HG03521 (cell line): Measurements from ENCODE around the gene FTCD.

Source experiments
- ATAC-seq: cut with Tn5 transposase; IDR thresholded peaks from one replicate; pipeline ENCODE4 v1.9.1; 2021; ENCODE audit warnings: mild to moderate bottlenecking, moderate library complexity; ENCODE audit not compliant: unreplicated experiment

Gene FTCD

DNA sequence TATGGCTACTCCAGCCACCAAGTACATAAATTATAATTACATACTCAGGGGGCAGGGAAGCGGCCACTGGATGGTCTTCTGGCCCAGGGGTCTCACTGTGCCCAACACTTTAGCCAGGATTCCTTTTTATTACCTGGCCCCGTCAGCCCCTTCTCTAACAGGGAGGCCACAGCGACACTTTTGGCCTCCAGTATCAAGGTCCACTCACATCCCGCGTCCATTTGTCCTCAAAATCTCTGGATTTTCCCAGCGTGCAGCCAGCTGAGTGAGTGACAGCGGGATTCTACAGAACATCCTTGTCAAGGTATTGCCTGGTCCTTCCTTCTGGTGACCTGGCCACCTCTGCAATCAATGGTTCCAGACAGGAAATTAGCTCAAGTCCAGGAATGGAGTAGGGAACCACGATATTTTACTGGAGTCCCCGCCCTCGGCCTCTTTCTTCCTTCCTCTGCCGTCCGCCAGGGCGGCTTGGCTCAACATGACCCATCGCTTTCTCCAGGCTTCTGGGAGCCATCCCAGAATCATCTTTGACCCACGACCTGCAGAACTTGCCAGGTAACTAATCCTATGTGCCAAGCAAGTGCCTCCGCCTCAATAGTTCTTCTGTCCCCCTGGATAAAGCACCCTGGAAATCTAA, 60.2 kb downstream of the FTCD start:
- ATAC-seq = no peak

DNA sequence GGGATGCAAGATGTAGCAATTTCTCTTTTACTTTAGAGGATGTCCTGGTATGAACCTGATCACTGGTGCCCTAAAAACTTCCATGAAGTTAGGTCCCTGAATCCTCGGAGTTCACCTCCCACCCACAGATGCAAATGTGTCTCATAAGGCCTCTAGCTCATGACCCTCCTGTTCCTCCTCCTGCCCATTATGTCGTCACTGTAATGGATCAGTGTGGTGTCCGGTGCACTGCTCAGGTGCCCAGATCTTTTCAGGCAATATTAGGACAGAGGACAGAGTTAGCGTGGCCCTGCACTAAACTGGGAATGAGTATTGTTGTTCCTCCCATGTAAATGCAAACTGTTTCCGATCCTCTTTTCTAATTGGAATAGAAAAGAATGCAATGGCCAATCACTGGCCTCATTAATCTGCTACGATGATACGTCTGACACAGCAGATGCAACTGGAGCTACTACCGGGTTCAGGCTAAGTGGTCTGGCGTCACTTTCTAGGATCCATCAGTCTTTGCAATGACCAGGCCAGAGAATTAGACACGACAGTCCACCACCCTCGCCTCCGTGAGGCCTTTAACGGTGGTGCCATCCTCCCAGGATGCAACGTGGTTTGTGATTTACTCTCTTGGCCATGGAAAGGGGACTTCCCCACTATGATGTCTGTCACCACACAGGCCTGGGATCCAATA, 60.8 kb downstream of the FTCD start:
- no peak for ATAC-seq

DNA sequence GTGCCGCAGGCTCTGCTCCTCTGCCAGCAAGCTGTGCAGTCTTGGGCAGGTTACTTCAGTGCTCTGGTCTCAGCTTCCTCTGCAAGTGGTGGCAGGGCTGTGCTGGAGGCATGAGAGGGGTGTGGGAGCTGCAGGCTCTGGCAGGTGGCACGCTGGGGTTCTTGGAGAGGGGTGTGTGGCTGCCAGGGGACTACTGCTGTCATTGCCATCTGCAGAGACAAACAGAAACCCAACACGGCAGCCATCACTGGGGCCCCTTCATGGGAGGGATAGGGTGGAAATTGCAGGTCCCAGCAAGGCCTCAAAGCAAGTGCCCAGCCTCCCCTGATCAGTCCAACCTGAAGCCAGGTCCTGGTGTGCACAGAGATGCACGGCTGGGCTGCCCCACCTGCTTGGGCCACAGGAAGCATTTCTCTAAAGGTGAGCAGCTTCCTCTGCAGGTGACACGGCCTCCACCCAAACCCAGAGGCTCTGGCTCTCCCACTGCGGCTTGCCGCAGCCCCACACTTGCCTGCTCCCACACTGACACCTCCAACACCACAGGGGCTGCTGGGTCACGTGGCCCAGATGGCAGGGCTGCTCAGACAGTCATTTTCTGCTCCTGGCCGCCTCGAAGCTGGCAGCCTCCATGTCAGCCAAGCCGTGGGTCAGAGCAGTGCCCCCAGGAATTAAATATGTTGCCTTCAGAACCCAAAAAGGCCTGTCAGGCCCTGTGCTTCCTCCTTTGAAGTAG, 61.5 kb downstream of the FTCD start:
- ATAC-seq = no peak

DNA sequence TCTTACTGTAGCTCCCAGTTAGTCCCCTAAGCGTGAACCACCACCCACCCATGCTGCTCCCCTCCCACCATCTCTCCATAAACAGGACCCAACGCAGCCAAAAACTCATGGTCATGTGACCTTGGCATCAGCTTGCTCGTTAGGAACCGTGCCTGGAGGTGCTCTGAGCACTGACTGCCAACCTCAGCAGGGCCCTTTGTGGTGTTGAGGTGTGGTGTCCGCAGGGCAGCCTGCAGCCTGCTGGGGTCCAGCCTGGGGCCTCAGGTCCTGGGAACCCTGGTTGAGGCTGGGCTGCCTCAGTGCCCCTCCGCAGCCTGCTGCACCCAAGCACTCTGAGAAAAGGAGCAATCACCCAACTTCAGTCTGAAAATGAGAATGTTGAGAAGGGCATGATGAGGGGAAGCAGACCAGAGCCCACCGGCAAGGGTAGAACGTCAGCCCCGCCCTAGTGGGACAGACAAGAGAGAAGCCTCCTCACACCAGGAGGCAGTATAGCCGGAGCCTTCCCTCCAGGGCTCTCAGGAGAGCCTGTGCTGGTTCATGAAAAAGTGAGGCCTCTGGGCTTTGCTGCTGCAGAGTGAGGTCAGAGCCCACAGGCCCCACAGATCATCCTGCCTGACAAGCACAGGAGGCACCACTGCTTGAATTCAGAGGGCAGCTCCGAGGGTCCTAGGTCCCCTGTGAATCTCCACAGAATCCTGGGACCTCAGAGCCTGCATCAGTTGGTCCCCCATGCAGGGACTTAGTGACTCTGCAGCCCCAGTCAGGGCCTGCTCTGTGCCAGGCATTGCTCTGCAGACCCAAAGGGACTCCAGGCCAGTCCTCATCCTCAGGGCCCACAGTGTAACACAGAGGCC, 62.3 kb downstream of the FTCD start:
- no peak for ATAC-seq

DNA sequence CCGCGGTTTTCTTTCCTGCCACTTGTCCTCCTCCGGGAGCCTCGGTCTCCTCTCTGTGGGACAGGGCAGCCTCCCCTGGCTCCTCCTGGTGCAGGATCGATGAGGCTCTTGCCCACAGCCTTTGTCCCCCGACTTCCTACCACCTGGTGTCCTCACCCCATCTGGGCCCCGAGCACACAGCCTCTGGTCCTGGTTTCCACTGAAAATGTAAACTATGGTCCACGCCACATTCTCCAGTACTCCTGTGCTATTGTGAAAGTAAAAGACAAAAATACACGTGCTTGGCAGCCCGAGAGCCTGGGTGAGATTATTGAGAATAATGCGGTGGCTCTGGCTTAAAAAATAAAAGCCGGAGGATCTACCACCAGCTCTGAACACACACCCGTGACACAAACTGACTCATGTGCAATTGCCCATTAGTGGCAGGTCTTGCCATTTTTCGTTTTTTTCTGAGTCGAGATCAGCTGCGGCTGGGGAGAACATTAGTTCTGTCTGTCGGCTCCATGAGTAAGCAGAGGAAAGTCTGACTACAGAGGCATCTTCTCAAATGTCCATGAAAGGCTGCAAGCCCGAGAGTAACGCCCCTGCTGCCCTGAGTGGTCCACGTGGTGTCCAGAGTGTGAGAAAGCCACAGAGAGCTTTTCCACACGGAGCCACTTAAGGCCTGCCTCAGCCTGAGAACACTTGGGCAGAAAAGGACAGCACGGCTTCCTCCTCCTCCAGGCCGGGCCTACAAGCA, 63.2 kb downstream of the FTCD start:
- no peak for ATAC-seq

DNA sequence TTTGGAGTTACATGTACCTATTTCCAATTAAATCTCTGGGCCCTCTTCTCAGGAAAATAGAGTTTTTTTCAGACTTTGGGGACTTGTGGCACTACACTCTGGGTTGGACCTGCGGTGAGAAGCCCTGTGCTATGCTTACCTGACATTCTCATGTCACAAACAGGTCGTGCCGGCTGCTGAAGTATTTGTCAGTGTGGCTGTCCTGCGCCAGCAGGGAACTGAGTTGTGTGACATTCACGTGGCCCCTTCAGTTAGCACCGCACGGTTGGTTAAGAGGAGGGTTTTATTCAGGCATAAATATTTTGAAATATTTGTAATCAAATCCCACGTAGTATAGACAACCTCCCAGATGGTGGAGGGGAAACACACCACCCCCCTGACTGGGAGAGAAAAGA, 63.8 kb downstream of the FTCD start:
- no peak for ATAC-seq

DNA sequence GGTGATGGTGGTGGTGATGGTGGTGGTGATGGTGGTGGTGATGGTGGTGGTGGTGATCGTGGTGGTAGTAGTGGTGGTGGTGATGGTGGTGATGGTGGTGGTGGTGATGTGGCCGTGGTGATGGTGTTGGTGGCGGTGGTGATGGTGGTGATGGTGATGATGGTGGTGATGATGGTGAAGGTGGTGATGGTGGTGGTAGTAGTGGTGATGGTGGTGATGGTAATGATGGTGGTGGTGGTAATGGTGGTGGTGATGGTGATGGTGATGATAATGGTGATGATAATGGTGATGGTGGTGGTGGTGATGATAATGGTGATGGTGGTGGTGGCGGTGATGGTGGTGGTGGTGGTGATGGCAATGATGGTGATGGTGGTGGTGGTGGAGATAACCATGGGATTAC, 64.3 kb downstream of the FTCD start:
- no peak for ATAC-seq

DNA sequence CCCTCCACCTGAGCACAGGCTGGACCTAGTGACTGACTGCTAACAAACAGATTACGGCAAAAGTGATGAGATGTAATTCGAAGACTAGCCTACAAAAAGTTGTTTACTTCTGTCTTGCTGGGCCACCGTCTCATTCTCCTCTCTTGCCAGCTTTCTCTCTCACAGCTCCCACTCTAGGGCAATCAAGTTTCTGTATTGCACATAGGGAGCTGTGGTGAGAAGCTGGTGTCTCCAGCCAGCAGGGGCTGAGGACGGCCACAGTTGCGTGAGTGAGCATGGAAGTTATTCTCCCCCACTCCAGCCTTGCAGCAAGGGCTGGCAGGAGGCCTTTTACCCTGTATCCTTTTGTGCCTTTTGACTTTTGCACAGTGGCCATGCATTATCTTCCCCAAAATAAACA, 66.1 kb downstream of the FTCD start:
- no peak for ATAC-seq

DNA sequence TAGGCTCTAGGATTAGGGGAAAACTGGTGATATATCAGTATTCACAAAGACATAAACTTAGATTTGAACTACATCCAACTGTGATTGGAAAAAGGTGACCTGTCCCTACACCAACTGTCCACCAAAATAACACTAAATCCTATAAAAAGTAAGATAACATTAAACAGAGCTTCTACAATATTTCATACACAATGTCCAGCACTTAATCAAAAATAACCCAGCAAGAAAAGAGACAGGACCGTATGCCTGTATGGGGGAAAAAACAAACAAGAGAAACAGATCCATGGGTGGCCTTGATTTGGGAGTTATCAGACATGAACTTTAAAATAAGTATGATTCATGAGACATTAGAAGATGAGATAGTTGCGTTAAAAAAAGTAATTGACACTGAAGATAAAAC, 67.2 kb downstream of the FTCD start:
- ATAC-seq = no peak

DNA sequence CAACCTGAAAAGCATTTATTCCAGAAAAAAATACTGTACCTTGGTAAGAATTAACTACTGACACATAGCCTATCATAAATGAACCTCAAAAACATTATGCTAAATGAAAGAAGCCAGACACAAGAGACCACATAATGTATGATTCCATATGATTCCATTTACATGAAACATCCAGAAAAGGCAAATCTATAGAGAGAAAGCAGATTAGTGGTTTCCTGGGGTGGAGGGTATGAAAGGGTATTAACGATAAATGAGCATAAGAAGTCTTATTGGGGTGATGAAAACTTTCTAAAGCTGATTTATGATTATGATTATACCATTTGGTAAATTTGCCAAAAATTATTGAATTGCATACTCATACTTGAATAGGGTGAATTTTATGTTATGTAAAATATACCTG, 67.7 kb downstream of the FTCD start:
- ATAC-seq = no peak
